GM10248 (cell line): Measurements from ENCODE around the gene TTF1.

ENCODE experiments used
- CTCF ChIA-PET: fragments of 300-600 bp; sonication (Branson Sonifier 250); formaldehyde crosslinking; extraction: SDS; loops from one replicate; lab custom pipeline; 2021; ENCODE audit warnings: antibody characterized with exemption; lab: Yijun Ruan, JAX
- POLR2A ChIA-PET: fragments of 350-650 bp; sonication (Branson Sonifier 250); formaldehyde crosslinking; extraction: SDS; loops from one replicate; lab custom pipeline; 2020; ENCODE audit warnings: antibody characterized with exemption; lab: Yijun Ruan, JAX
- DNase-seq: peaks from one replicate; pipeline ENCODE4 v3.0.0; 2012; ENCODE audit errors: extremely low spot score
- TF ChIP-seq, protein P1 (sequence below): IDR thresholded peaks from 2 replicates; pipeline ENCODE4 v1.5.1; 2012; ENCODE audit warnings: mild to moderate bottlenecking, low read depth; ENCODE audit errors: extremely low read depth, missing control alignments, control extremely low read depth

TTF1 gene

DNA sequence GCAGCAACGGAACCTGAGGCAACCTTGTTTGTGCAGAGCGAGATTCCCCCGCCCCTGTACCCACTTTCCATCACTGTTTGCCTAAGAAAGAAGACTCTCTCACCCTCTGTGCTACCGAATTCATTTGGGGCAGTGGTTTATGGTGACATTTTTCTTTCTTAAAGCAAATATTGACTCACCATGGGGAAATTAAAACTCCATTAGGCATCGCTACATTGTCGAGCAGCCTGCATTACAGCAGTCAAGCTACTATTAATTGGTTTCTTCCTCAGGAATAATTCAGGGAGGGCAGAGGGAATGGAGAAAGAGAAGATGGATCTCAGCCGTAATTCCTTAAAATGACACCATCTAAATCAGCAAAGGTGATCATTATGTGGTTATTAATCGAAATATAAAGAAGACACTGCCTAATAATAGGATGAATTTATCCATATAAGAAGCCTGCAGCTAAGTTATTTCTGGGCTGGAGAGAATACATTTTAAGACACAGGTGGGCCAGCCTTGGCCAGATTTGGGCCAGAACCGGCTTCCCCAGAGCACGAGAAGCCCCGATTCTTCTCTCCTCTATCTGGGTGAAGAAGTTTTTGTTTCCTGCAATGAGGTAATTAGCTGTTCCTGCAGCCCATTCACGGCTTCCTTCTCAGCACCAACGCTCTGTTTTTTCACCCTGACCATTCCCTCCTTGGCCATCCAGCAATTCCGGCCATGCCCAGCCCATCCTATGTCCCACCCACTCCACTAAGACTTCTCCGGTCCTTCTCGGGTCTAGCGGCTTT is 20.2 kb upstream of the TTF1 start:
- no peak for DNase-seq

DNA sequence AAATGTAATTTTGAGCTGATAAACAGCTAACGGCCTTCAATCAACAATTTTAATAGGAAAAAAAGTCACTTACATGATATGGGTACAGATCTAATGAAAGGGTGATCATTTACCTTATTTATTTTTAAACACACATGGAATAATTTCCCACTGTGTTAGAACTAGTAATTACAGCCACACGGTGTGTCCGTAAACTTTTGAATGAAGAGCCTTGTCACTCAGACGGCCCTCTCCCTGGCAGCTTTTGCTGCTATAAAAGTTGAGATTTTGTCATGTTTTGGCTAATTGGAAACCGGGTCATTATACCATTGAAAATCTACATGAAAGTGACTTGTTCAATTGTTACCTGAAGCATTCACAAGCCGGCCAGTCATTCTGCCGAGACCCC is 19.0 kb upstream of the TTF1 start:
- POLR2A ChIA-PET = no interaction called here
- no peak for DNase-seq
- TF ChIP-seq, protein P1, sequence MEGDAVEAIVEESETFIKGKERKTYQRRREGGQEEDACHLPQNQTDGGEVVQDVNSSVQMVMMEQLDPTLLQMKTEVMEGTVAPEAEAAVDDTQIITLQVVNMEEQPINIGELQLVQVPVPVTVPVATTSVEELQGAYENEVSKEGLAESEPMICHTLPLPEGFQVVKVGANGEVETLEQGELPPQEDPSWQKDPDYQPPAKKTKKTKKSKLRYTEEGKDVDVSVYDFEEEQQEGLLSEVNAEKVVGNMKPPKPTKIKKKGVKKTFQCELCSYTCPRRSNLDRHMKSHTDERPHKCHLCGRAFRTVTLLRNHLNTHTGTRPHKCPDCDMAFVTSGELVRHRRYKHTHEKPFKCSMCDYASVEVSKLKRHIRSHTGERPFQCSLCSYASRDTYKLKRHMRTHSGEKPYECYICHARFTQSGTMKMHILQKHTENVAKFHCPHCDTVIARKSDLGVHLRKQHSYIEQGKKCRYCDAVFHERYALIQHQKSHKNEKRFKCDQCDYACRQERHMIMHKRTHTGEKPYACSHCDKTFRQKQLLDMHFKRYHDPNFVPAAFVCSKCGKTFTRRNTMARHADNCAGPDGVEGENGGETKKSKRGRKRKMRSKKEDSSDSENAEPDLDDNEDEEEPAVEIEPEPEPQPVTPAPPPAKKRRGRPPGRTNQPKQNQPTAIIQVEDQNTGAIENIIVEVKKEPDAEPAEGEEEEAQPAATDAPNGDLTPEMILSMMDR = no peak
- CTCF ChIA-PET = interaction anchor here (1.4 to 1.7 kb wide), 2 partner anchors 11 kb away, joined by 3 to 5 read pairs; no protein-coding TSS in a partner anchor

More for the DNA sequence above, 20.2 kb upstream of the TTF1 start:
- POLR2A ChIA-PET = no interaction called here
- CTCF ChIA-PET = interaction anchor here (1.4 kb wide), 1 partner anchor 10 kb away, joined by 3 read pairs; no protein-coding TSS in a partner anchor
- TF ChIP-seq, protein P1 = no peak

DNA sequence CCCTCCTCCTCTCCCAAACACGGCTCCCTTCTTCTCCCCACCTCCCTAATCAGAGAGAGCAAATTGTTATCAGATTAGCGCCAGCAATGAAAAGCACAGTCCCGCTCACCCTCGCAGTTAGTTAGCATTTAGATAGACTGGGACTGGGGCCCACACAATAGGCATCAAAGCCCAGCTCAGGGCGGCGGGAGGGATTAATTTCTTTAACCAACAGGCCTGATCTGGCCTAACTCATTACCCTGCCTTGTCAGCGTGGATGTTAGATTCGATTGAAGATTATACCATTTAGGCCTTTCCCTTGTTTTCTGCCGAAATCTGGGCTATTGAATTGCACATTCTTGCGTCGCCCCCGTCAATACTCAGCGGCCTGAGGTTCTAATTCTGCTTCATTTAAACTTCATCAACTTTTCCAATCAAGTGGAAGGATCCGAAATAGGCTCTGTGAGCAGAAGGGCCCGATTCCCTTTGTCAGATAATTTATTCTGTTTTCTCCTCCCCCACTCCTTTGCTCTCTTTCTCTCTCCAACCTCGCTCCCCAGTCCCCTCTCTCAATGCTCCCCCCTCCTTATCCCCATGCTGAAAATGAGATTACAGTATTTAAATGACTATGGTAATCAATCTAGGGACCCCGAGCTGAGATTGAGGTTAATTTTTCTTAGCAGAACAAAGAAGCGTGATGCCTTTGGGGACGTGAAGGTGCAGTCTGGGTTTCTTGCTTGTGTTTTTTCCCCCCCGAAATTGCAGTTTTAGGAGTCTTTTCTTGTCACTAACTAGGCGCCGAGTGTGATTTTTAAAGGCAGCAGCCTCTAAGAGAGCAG is 18.4 kb upstream of the TTF1 start:
- CTCF ChIA-PET = interaction anchor here (1.7 kb wide), 1 partner anchor 10 kb away, joined by 5 read pairs; no protein-coding TSS in a partner anchor
- DNase-seq = no peak
- POLR2A ChIA-PET = no interaction called here
- TF ChIP-seq, protein P1 = no peak

DNA sequence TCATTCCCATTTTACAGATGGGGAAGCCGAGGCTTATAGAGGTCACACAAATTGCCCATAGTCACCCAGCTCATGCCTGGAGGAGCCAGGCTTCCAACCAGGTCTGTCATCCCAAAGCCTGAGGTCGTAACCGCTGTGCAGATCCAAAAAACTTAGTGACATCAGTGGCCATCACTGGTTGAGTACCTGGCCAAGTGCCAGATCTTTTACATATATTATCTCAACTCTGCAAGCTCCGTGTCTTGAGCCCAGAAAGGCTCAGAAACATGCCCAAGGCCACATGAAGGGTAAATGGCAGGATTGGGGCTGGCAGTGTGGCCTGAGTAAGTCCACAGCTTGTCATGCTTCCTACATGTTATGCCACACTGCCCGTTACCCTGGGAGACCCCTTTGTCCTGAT is 16.9 kb upstream of the TTF1 start:
- TF ChIP-seq, protein P1 = no peak
- ChIA-PET CTCF (interaction anchor here (0.9 kb wide), 1 partner anchor 13 kb away, joined by 3 read pairs; the partner anchor contains the start of gene CFAP77), POLR2A (no interaction called here)
- no peak for DNase-seq

DNA sequence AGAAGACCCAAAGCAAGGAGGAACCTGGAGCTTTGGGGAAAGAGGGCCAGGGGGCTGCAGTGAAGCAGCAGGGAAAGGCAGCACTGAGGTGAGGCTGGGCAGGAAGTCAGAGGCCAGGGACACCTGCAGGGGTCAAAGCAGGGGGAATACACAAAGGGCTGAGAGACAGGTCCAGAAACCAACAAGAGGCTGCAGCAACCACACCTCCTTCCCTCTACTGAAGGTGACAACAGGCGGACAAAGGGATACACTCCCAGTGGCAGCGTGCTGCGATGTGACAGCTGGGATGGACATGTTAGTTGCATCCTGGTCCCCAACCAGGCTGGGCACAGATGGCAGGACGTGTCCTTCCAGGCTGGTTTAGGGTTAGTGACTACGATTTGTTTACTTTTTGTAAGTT is 15.9 kb upstream of the TTF1 start:
- TF ChIP-seq, protein P1 = no peak
- DNase-seq = no peak
- CTCF ChIA-PET = no interaction called here
- POLR2A ChIA-PET = no interaction called here

DNA sequence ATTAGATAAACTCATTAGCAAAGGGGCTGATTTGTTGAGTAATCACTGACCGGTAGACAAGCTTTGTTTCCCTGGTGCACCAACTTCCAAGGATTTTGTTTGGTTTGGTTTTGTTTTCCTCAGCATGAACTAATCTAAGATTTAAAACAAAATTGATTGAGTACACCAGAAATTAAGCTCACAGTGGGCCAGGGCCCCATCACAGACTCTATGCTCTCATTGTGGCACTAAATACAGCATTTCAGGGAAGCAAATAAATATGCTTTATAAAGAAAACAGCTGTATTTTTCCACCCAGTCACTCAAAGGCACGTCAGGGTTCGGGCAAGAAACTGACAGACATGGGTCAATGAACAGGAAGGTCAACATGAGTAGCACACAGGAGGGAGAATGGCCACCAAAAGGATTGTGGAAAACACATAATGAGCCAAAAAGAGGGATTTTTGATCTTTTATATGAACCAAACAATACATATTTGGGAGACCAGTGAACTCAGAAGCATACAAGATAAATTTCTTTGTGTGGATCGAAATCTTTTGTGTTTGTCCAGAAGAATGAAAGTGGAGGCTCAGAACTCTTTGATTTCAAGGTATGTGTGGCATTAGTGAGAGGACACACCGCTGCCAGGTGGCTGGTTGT is 12.2 kb upstream of the TTF1 start:
- CTCF ChIA-PET = interaction anchor here (0.7 to 1.0 kb wide), 2 partner anchors 9 to 157 kb away, joined by 3 read pairs; partner anchors contain the start of gene CFAP77

More for the DNA sequence above, 12.2 kb upstream of the TTF1 start:
- TF ChIP-seq, protein P1 = no peak
- no peak for DNase-seq
- POLR2A ChIA-PET = no interaction called here
